ENCODE measurements around the gene ANO5.

Gene ANO5

DNA sequence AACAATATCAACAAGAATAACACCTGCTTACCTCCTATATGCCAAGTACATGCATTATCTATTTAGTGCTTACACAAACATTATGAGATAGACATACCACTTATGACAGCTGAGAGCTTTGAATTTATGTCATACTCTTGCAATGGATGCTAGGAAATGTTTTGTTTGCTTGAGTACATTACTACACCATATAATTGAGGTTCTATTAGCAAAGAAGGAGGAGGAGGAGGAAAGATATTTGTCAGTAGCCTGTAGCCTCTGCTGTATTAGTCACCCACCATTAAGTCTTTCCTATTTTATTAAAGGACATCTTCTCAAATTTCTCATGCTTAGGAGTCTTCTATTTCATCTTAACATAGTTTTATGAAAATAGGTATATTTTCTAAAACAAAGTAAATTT, 6.4 kb downstream of the ANO5 start:
- H3K36me3 ChIP-seq = no peaks in the 10 kb centered on the region
- TF ChIP-seq CTCF (IDR thresholded peaks at IDR 0.05) = no peak
- no peaks in the 10 kb centered on the region for H3K4me1 ChIP-seq (ENCODE audit: control insufficient read depth in 1 of 2, insufficient read depth in 1 of 2, low read depth in 1 of 2, low read length in 1 of 2)
- H3K9me3 ChIP-seq = no peaks in the 10 kb centered on the region
- H3K27ac ChIP-seq = no peak overlapping the region
- H3K27me3 ChIP-seq = peaks cover 14% of the 10 kb centered on the region
- no peak overlapping the region for H3K4me3 ChIP-seq (ENCODE audit: low read depth in 1 of 2, low read length in 1 of 2)

DNA sequence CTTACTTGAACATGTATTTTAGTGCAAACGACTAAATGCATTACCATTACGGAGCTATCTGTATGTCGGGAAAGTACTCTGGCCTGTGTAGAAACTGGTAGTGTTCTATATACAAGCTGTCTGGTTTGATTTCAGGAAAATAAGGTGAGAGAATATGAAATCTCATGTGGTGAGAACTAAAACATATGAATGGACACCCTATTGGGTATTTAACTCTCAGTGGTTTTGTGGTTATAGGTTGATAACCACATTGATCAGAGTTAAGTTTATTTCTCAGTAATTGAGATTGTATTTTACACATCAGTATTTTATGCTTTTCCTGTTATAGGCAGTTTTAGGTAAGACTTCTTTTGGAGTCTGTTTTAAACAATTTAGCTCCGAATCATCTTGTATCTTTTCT, 10.4 kb downstream of the ANO5 start:
- Histone ChIP-seq H3K27me3 (no peaks in the 10 kb centered on the region), H3K4me3 (ENCODE audit: low read depth in 1 of 2, low read length in 1 of 2) (no peak overlapping the region), H3K4me1 (ENCODE audit: control insufficient read depth in 1 of 2, insufficient read depth in 1 of 2, low read depth in 1 of 2, low read length in 1 of 2) (no peaks in the 10 kb centered on the region), H3K36me3 (no peaks in the 10 kb centered on the region), H3K9me3 (no peaks in the 10 kb centered on the region), H3K27ac (no peak overlapping the region)
- no peak for TF ChIP-seq CTCF (IDR thresholded peaks at IDR 0.05)

GRCh38 chr11:22207162-22207561, 14.3 kb downstream of the ANO5 start:
- no peak overlapping the region for H3K4me3 ChIP-seq (ENCODE audit: low read depth in 1 of 2, low read length in 1 of 2)
- H3K27ac ChIP-seq = no peak overlapping the region
- H3K36me3 ChIP-seq = no peaks in the 10 kb centered on the region
- no peak for TF ChIP-seq CTCF (IDR thresholded peaks at IDR 0.05)
- H3K4me1 ChIP-seq (ENCODE audit: control insufficient read depth in 1 of 2, insufficient read depth in 1 of 2, low read depth in 1 of 2, low read length in 1 of 2) = no peaks in the 10 kb centered on the region
- no peaks in the 10 kb centered on the region for H3K27me3 ChIP-seq
- H3K9me3 ChIP-seq = no peaks in the 10 kb centered on the region

DNA sequence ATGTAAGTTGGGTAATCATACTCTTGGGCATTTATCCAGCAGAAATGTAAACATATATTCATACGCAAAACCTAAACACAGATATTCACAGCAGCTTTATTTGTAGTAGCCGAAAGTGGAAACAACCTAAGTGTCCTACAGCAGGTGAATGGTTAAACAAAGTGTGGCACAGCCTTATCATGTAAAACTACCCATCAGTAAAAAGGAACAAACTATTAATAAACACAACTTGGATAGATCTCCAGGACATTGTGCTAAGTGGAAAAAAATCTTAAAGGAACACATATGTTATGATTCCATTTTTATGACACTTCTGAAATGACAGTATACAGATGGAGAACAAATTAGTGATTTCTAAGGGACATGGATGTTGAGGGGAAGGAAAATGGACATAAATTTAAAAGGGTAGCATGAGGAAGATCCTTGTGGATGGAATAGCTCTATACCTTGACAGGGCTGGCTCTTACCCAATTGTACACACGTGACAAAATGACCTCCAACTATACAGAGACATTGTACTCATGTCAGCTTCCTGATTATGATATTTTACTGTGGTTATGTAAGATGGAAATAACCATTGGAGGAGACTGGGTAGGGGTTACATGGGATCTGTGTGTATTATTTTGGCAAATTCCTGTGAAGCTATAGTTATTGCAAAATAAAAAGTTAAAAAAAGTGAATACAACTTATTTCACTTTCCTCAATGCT, 15.4 kb downstream of the ANO5 start:
- no peak for TF ChIP-seq CTCF (IDR thresholded peaks at IDR 0.05)

GRCh38 chr11:22216940-22217339, 24.1 kb downstream of the ANO5 start:
- H3K4me1 ChIP-seq (ENCODE audit: control insufficient read depth in 1 of 2, insufficient read depth in 1 of 2, low read depth in 1 of 2, low read length in 1 of 2) = no peaks in the 10 kb centered on the region
- H3K27me3 ChIP-seq = no peaks in the 10 kb centered on the region
- H3K36me3 ChIP-seq = no peaks in the 10 kb centered on the region
- no peak overlapping the region for H3K27ac ChIP-seq
- H3K9me3 ChIP-seq = no peaks in the 10 kb centered on the region
- no peak for TF ChIP-seq CTCF (IDR thresholded peaks at IDR 0.05)
- H3K4me3 ChIP-seq (ENCODE audit: low read depth in 1 of 2, low read length in 1 of 2) = no peak overlapping the region

More for the DNA sequence above, 15.4 kb downstream of the ANO5 start:
- no peak overlapping the region for H3K27ac ChIP-seq
- no peaks in the 10 kb centered on the region for H3K9me3 ChIP-seq
- H3K36me3 ChIP-seq = no peaks in the 10 kb centered on the region
- no peaks in the 10 kb centered on the region for H3K4me1 ChIP-seq (ENCODE audit: control insufficient read depth in 1 of 2, insufficient read depth in 1 of 2, low read depth in 1 of 2, low read length in 1 of 2)
- no peaks in the 10 kb centered on the region for H3K27me3 ChIP-seq
- H3K4me3 ChIP-seq (ENCODE audit: low read depth in 1 of 2, low read length in 1 of 2) = no peak overlapping the region

Measured in neutrophil (primary cell).